Non-pigmented ciliary epithelial cell (primary cell): ENCODE results near the gene FLVCR1.

Source experiments
- DNase-seq: peaks from one replicate; pipeline ENCODE4 v3.0.0-alpha.2; 2010; ENCODE audit warnings: low read depth

The FLVCR1 gene

GRCh38 chr1:212915245-212916091, 57.4 kb downstream of the FLVCR1 start:
- DNase-seq: no peak

DNA sequence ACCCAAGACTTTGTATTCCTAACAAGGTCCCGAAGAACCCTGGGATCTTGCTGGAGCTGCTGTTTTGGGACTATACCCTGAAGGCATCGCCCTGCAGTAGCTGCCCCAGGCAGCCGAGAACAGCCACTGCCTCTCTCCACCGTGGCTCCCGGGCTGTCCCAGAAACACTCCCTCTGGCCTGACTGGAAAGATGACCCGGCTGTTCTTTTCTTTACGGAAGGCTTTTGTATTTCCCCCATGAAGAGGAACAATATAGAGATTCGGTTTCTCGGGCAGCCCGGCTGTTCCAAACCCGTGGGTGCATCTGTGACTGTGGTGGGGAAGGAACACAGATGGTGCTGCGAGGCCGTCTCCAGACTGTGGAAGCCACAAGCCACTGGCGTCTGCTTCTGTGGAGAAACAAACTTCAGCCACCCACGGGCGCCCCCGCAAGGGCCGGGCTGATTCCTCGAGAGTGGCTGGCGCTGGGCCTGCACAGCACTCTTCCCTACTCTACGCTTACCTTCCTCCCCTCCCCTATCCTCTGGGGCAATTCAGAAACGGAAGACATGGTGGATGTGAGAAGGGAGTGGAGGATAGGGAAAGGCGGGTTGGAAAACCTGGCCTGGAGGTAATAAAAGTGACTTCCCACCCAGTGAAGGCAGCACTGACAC, 58.5 kb downstream of the FLVCR1 start:
- no peak for DNase-seq

DNA sequence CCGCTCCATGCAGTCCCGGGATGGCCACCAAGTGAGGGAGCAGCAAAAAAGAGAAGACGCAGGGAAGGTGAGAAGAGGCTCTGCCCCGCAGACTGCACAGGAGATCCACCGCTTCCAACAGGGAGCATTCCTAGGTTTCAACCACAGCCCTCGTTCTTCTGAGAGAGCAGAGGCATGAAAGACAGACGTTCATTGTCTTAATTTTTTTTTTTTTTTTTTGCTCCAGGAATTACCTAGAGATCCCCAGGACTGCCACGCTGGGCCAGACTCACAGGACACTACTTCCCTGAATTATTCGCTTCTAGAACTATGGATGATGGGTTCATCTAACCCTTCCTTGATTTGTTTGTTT, 59.0 kb downstream of the FLVCR1 start:
- DNase-seq: no peak

DNA sequence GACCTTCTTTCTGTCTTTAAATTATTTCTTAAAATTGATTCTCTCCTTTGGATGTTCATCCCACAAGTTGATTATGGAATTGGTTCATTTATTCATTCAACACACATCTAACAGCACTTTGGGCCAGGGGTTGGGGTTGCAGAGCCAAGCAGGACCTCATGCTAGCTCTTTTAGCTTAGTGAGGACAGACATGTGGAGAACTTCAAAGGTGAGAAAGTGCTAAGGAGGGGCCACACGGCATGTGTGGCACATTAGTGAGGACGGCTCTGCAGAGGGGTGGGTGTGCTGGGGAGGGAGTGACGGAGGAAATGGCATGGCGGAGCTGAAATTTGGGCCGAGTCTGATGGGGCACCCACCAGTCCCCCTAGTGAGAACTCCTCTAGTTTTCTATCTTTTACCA, 59.8 kb downstream of the FLVCR1 start:
- no peak for DNase-seq

DNA sequence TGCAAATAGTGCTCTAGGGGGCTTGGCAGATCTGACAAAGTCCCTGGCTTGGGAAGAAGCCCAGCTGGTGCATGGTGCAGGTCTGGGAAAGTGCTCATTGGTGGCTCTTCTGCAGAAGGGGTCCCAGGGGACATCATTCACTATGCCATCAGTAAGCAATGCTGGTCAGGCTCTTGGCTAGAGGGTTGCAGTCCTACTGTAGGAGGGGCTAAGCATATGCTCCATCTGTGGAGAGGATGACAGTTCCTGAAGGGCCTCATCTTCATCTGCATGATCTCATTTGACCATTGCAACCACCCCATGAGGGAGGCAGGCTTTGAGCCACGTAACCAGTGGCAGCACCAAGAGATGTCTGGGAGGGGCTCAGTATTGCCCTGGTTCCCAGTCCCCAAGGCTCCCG, 60.7 kb downstream of the FLVCR1 start:
- DNase-seq: no peak

GRCh38 chr1:212920246-212920645, 62.2 kb downstream of the FLVCR1 start:
- no peak for DNase-seq

DNA sequence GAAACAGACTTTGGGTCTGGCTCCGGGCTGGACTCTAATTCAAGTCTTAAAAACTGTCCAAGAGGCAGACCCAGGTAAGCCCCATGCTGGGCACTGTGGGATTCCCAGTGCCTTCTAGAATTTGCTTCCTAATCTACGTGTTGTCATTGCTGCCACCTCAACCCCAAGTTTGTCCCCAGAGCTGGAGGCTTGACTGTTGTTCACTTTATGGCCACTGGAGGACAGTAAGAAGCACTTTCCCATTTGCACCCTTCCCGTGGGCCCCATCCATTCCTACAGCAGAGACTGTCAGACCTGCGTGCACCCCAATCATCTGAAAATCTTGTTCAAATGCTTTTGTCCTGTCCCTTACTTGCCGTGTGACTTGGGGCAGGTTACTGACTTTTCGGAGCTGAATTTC, 62.8 kb downstream of the FLVCR1 start:
- no peak for DNase-seq

- no peak for DNase-seq
Observed at GRCh38 chr1:212922016-212922415, 63.9 kb downstream of the FLVCR1 start.

GRCh38 chr1:212926372-212926771, 68.3 kb downstream of the FLVCR1 start:
- no peak for DNase-seq

GRCh38 chr1:212928323-212929291, 70.5 kb downstream of the FLVCR1 start:
- DNase-seq: no peak

GRCh38 chr1:212930986-212931678, 73.1 kb downstream of the FLVCR1 start:
- no peak for DNase-seq

GRCh38 chr1:212933815-212934471, 75.9 kb downstream of the FLVCR1 start:
- no peak for DNase-seq

DNA sequence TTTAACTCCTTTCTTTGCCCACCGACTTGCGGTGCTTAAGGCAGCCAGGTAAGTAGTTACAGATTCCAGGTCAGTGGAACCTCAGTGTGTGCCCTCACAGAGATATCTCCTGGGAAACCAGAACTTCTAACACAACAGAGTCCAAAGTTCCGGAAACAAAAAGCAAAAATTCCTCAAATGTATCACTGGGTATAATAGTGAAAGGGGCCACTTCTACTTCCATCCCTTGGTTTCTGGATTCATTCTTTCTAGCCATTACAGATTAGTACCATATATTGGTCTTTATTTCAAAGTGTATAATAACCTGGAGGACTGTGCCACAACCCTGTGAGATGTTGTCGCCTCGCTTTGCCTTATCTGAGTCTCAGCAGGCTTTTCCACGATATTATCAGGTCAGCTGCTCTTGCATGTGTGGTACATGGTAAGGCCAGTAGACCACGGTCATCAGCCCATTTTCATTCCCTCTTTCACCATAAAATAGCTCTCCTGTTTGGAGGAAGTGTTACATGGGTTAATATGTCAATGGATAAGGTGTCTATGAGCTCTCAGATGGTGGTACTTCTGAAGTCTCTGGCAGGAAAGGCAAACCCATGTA, 77.4 kb downstream of the FLVCR1 start:
- DNase-seq: no peak

- no peak for DNase-seq
Observed at GRCh38 chr1:212937034-212937433, 79.0 kb downstream of the FLVCR1 start.

DNA sequence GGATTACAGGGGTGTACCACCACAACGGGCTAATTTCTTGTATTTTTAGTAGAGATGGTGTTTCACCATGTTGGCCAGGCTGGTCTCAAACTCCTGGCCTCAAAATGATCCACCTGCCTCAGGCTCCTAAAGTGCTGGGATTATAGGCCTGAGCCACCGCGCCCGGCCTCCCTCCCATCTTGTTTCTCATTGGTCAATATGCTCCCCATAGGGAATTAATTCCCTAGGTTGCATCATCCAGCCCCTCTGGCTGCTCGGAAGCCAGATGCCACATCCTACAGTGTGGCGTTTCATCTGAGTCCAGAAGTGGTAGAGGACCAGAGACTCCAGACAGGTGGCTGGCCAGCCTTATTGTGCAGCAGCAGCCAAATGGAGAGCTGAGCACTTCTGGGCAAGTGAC, 80.8 kb downstream of the FLVCR1 start:
- no peak for DNase-seq

DNA sequence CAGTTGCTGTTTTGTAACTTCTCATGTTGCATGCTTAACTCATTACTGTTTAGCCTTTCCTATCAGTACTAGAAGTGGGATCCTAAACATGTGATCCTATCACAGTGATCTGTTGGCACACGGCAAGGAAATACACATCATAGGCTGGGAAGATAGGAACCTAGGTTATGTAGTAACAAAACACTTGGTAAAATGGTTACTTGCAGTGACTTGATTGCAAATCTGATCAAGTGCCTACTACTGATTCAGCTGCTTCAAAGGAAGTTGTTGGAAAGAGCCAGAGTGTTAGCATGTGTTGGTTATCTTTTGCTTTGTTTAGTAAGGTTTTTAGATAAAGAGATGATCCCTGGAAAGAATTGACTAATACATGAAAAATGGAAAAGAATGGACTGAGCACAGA, 83.4 kb downstream of the FLVCR1 start:
- no peak for DNase-seq

DNA sequence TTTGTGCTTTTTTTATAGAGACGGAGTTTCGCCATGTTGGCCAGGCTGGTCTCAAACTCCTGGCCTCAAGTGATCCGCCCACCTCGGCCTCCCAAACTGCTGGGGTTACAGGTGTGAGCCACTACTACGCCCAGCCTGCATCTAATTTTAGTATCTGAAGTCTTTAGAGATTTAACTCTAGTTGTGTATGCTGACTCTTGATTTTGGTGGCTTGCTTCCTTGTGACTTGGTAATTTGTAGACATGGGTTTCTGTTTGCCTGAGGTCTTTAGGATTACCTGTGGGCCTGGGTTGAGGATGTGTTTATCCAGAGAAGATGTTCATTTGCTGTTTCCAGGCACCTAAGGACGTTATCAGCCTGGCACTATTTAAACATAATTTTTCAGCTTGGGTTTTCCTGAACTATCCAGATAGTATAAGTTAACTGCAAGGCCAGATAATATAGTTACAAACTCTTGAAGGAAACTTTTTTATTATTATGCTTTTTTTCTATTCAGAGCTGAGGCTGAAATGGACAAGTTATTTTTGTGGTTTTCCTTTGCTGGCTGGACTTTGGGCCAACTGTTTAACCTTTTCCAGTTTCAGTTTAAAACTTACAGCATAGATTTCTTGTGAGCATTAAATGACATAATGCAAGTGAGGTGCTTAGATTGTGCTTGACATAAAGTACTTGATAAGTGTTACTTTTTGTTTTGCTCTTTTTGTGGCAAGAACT, 84.8 kb downstream of the FLVCR1 start:
- no peak for DNase-seq

DNA sequence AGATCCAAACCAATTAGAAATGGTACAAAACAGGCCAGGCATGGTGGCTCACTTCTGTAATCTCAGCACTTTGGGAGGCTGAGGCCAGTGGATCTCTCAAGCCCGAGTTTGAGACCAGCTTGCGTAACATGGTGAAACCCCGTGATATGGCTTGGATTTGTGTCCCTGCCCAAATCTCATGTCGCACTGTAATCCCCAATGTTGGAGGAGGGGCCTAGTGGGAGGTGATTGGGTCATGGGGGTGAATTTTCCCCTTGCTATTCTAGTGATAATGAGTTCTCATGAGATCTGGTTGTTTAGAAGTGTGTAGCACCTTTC, 85.3 kb downstream of the FLVCR1 start:
- DNase-seq: no peak

GRCh38 chr1:212944229-212944901, 86.3 kb downstream of the FLVCR1 start:
- DNase-seq: no peak

DNA sequence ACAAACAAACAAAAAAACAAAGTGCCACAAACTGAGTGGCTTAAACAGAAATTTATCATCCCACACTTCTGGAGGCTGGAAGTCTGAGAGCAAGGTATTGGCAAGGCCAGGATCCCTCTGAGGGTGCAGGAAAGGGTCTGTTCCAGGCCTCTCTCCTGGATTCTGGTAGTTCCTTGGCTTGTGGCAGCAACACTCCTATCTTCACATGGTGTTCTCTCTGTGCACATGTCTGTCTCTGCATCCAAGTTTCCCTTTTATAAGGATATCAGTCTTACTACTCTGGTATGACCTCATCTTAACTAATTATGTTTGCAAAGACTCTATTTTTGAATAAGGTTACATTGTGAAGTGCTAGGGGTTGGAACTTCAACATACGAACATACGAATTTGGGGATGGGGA, 87.0 kb downstream of the FLVCR1 start:
- DNase-seq: no peak
